Stimulated activated CD8-positive, alpha-beta memory T cell treated with anti-CD3 and anti-CD28 coated beads, Interleukin-15, amount 100 ng/mL, for 1 hour (primary cell): ENCODE results near the gene MOB3A.

Experiments used
- DNase-seq: peaks from one replicate; pipeline ENCODE4 v3.0.0-alpha.2; 2020; ENCODE audit warnings: low read depth

The MOB3A gene

DNA sequence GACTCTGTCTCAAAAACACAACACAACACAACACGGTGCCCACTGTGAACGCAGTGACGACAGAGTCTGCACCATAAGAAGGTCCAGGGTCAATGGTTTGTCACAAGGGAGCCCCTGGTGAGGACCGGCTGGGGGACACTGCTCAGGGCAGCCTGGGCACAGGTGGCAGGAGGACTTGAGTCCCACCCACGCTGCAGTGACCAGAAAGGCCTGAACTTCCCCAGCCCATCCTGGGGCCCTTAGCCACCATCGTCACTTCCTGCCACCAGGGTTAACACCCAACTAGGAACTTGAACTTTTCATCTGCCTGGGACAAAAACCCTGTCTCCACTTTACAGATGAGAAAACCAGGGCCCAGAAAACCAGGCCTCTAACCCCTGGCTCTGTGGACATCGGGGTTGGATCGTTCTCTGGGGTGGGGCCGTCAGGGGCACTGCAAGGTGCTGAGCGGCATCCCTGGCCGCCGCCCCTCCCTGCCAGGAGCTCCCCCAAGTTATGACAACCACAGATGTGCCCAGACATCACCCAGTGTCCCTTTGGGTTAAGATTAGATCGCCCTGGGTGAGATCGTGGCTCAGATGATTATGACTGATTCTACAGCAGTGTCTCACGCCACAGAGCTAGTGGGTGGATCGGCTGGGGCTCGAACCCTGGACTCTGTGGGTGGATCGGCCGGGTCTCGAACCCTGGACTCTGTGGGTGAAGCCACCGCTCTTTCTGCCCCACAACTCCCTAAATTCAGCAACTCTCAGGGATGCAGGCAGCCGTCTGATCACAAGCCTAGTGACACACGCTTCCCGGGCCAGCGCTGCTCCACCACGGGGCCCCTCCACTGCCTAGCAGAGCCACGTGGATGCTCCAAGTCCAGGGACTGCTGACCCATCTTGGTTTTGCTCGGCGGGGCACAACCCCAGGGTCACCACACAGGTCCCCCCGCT, 14.0 kb downstream of the MOB3A start:
- DNase-seq: no peak

DNA sequence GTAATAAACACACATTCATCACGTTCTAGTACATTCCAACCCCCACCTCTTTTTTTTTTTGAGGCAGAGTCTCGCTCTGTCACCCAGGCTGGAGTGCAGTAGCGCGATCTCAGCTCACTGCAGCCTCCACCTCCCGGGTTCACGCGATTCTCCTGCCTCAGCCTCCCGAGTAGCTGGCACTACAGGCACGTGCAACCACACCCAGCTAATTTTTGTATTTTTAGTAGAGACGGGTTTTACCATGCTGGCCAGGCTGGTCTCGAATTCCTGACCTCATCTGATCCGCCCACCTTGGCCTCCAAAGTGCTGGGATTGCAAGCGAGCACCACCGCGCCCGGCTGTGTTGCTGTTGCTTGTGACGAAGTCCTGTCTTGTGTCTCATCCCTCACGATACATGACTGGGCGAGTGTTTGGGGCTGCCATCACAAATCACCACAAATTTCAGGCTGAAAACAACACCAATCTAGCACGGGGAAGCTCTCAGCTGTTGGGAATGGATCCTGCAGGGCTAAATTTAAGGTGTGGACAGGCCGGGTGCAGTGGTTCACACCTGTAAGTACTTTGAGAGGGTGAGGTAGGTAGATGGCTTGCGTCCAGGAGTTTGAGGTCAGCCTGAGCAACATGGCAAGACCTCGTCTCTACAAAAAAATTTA, 15.7 kb downstream of the MOB3A start:
- DNase-seq: no peak

DNA sequence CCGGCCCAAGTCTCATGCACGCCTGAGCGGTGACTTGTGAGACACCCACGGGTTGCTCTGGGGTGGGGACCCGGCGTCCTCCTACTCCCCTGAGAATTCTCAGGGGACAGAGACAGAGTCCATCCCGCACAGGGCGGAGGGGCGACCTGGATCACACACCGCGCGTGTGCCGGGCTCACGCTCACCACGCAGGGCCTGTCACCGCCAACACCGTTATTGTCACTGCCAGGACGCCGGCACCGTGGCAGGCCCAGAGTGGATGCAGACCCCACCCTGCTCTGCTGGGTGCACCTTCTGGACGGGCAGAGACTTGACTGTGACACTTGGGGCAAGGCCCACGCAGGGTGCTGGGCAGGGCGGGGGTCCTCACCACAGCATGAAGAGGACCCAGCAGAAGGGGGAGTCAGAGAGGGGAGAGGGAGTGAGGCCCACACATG, 16.2 kb downstream of the MOB3A start:
- no peak for DNase-seq

DNA sequence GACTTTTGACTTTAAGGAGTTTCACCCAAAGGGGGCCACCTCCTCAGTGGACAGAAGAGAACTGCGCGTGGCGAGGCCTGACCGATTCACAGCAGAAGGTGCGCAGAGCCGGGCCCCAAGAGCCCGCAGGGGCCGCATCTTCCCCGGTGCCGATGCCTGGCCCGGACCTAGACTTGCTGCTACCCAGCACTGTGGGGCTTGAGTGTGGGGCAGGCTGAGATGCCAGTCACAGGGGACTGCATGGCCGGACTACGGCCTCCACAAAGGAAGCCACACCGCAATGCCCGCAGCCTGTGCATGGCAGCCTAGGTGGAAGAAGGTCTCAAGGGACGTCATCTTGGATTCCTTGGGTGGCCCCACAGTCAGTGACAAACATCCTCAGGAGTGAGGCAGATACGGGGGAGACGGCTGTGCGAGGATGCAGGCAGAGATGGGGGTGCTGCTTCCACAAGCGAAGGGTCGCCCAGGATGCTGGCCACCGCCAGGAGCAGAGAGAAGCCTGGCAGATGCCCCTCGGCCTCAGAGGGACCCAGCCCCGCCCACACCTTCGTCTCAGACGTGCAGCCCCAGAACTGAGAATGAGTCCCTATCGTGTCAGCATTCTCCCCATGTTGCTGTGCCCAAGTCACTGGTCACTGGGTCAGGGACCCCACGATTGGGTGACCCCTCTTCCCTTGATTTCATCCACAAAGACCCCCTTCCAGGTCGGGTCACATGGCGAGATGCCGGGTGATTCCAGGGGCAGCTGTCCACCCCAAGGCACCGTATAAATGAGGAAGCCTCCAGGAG, 16.9 kb downstream of the MOB3A start:
- DNase-seq: no peak

DNA sequence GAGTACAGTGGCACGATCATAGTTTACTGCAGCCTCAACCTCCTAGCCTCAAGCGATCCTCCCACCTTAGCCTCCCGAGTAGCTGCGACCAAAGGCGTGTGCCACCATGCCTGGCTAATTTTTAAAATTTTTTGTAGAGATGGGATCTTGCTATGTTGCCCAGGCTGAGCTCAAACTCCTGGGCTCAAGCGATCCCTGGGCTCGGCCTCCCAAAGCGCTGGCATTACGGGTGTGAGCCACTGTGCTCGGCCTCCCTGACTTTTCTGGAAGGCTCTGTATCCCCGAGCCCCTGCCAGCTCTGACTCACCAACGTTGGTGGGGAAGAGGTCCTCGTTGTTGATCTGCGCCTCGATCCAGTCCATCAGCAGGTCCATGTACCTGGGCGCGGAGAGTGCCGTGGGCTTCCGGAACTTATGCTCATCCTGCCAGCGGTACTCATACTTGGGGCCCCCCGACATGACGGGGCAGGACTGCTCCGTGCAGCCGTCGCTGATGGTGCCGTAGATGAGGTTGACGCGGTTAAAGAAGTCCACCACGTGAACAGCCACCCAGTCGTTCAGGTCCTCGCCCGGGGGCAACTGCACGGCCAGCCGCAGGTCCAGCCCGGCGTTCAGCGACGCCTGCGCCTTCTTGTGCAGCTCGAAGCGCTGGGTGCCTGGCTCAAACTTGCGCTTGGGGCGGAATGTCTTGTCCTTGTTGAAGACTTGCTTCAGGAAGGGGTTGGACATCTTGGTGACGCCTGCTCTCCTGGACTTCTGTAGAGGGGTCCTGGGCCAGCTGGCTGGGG, 18.1 kb downstream of the MOB3A start:
- no peak for DNase-seq

DNA sequence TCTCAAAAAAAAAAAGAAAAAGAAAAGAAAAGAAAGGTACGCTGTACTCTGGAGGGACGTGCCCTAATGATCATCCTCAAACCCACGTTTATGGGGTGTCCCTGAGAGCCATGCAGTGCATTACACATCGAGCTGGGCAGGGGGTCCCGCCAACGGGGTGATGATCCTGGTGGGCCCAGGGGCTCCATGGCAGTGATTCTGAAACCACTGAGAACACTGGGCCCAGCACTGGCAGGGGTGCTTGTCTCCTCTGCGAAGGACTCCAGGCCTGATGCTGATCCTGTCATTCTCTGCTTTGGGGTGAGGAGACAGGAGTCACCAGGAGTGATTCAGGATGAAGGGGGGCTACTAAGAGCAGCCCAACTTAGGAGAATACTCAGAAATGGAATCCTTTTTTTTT, 18.7 kb downstream of the MOB3A start:
- DNase-seq: no peak

DNA sequence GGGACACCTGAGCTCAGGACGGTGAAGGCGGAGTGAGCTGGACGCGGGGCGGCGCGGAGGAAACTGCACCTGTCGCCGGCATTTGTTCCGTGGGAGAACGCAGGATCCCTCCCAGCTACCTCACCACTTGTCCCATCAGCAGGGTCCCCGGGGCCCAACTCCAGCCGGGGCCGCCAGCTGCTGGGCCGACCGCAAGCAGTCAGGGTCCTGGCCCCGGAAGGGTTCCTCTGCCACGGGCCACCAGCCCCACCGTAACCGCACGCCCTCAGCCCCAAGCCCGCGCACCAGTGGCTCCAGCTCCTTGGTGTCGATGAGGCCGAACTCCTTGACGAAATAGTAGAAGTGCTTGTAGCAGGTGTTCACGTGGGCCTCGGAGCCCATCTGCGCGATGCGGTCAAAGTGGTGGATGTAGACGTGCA, 19.6 kb downstream of the MOB3A start:
- DNase-seq: no peak

DNA sequence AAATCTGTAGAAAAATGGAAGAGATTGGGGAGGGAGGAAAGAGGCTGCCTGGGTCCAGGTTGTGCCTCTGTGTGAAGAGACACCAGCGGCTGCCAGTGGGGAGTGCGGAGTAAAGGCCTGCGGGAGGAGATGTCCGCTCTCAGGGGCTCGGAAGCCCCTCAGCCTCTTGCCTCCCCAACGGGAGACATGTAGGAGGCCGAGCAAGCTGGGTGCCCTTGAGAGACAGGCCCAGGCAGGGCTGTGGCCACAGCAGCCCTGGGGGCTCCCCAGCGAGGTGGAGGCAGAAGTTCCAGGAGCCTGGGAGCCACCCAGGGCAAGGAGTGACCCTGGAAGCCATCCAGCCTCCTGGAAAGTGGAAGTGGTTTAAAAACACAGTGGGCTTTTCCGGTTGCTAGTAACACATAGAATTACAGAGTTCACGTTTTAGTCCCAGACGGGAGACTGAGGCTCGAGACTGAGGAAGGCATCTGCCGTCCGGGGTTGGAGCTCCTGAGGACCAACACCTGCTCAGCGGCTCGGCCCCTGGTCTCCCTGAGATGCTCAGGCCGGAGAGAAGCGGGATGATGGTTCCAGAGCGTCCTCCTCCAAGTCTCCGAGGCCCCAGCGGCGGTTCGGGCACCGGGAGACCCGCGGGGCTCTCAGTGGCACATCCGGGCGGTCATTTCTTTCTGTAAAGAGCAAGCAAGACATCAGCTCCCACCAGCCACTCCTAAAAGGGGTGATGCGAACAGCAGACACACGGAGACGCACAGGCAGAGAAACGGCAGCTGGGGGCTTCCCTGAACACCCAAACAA, 23.2 kb downstream of the MOB3A start:
- no peak for DNase-seq

DNA sequence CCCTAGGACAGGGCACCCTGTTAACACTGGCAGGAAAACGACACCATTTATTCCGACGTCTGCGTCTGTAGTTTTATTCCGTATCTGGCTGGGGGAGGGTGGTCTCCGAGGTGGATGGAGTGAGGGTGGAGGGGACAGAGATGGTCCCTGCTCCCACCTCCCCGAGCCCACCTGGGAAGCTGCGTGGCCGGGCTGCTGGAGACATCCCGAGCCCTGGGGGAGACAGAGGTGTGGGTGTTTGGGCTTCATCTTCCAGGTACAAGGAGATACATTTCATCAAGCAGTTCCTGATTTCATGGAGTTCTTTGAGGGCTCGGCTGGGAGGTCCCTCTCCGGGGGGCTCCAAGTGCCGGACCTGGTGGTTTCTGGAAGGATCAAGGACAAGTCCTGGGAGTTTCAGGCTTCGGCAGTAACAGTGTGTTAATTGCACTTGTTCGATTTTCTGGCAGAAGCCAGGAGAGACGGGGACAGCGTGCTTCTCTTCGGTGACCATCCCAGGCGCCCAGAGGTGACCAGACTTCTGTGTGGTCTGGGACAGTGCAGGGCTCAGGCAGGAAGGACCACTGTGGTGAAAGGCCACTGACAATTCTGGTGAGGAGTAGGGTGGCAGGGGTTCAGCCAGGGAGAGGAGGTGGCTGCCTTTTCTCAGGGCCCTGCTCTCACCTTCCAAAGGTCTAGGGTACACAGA, 25.0 kb downstream of the MOB3A start:
- no peak for DNase-seq

DNA sequence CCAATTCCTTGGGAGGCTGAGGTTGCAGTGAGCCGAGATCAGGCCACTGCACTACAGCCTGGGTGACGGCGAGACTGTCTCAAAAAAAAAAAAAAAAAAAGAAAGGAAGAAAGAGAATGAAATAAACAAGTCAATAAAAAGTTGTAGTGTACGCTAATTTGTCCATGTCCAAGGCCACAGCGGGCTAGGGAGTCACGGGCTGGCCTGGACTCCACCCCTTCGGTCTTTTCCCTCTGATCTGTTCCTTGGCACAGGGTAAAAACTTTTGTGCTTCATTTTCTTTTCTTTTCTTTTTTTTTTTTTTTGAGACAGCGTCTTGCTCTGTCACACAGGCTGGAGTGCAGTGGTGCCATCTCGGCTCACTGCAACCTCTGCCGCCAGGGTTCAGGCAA, 25.7 kb downstream of the MOB3A start:
- DNase-seq: no peak

DNA sequence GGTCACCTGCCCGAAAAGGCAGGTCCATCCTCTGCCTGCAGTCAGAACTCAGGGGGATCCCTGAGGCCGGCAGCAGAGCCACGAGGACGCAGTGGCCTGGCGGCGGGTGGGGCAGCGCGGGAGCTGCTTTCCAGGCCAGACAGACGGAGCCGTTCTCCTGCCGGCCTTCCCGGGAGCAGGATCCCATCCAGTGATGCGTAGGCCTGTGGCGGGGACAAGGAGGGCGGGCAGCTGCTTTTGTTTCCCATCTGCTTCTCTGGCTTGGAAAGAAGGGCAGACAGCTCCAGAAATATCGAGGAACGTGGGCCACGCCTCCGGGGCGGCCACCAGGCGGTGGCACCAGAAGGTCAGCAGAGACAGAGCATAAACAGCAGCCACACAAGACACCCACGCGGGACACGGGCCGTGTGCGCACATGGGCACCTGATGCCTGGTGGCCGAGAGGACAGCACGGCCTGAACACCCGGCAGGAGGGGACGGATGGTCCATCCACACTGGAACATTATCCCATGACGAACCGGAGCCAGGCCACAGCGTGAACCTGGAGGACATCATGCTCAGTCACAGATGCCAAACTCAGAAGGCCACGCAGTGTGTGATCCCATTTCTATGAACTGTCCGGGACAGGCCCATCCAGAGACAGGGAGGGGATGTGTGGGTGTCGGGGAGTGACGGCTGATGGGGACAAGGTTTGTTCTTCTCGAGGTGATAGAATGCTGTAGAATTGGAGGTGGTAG, 31.2 kb downstream of the MOB3A start:
- DNase-seq: no peak

DNA sequence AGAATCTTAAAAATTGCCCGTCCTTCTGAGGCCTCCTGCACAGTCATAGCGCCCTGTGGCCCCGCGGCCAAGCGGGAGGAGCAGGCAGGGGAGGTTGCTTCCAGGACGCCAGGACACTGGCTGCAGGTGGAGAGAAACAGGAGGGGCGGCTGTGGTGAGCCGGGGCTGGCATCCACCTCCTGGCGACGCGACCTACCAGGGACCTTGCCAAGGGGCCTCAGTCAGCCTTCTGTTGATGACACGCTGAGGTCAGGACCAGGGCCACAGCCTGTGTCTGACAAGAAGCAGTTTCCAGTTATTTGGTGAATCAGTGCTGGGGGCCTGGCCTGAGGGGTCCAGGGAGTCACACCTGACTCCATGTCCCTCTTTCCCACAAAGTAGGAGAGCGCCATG, 31.7 kb downstream of the MOB3A start:
- no peak for DNase-seq

DNA sequence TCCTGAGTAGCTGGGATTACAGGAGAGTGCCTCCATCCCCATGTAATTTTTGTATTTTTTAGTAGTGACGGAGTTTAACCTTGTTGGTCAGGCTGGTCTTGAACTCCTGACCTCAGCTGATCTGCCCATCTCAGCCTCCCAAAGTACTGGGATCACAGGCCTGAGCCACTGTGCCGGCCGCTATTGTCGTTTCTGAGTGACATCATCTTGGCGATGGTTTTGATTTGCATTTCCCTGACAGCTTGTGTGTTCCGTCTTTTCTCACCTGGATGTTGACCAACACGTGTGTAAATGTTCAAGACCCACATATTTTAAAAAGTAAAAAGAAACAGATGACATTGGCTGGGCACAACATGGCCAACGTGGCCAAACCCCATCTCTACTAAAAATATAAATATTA, 32.3 kb downstream of the MOB3A start:
- DNase-seq: no peak

DNA sequence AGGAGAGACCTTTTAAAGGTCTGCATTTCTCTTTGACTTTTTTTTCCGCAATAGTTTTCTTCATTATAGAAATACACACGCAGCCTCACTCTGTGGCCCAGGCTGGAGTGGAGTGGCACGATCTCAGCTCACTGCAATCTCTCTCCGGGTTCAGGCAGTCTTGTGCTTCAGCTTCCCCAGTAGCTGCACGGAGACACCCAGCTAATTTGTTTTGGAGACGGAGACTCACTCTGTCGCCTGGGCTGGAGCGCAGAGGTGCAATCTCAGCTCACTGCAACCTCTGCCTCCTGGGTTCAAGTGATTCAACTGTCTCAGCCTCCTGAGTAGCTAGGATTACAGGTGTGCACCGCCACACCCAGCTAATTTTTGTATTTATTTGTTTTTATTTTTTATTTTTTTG, 33.4 kb downstream of the MOB3A start:
- DNase-seq: no peak

DNA sequence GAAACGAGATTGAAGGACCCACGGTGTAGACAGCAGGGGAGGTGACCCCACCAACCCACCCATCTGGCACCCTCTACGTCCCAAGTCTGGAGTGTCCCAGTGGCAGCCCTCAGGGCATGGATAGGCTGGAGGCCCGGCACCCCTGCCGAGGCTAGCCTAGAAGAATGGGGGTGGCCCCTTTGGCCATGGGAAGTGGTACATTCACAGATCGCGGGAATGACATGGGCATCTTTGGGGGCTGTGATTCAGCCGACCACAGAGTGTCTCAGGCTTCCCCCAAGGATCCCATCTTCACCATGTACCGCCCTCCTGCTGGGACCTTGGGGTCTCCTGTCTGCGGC, 33.8 kb downstream of the MOB3A start:
- DNase-seq: no peak

DNA sequence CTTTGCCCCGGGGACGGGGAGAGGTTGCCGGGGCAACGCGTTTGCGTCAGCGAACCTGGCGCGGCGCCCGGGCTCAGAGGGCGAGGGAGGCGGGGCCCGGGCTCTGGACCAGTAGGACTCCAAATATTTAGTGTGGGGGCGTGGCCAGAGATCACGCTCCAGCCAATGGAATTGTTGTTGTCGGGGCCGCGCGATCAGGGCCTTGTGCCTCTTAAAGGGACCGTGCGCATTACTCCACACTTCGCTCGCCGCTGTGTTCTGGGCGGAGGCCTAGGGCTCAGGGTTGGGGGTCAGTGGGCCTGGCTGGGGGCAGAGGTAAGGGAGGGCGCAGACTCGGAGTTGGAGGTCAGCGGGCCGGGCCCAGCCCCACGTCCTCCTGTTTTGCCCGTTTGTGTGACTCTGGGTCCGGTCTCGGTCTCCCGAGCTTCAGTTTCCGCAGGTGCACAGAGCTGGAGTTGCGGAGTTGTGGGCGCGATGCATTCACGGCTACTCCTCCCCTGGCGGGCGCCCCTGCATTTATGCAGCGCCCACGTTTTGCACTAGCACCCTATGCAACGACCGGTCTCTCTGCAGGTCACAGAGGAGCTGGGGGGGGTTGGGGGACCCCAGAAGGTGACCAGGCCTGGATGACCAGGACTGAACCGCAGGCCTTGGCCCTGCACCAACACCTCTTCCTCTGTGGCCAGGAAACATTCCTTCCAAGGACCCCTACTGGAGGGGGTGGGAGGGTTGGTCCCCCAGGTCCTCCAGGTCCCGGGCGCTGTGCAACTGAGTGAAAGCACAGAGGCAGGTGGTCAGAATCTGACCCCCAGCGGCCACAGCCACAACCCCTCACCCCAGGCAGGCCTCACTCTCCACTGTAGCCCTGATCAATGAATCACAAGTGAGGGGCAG, 34.4 kb downstream of the MOB3A start:
- DNase-seq: peak; percentile 98

DNA sequence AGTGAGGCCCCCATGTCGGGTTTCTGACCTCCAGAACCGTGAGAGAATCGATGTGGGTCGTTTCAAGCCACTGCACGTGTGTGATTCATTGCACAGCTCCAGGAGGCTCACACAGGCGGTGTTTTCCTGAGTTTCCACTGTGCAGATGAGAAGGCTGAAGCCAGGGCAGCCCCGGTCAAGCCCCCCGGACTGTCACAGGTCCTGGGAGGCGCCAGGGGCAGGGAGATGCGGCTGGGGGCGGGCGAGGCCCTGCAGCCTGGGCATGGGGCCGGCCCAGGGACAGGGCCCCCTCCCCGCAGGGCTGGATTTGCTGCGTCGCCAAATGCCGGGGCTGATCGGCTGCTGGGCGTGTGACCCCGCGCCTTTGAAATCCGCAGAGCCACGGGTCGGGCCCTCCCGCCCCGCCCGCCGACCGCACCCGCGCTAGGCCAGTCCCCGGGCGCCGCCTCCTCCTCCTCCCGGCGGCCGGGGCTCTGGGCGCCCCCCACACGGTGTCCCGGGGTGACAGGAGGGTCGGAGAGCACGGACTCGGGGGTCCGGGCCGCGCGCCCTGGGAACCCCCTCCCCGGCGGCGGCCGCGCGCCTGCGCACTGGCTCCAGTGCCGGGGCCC, 35.1 kb downstream of the MOB3A start:
- DNase-seq: no peak

DNA sequence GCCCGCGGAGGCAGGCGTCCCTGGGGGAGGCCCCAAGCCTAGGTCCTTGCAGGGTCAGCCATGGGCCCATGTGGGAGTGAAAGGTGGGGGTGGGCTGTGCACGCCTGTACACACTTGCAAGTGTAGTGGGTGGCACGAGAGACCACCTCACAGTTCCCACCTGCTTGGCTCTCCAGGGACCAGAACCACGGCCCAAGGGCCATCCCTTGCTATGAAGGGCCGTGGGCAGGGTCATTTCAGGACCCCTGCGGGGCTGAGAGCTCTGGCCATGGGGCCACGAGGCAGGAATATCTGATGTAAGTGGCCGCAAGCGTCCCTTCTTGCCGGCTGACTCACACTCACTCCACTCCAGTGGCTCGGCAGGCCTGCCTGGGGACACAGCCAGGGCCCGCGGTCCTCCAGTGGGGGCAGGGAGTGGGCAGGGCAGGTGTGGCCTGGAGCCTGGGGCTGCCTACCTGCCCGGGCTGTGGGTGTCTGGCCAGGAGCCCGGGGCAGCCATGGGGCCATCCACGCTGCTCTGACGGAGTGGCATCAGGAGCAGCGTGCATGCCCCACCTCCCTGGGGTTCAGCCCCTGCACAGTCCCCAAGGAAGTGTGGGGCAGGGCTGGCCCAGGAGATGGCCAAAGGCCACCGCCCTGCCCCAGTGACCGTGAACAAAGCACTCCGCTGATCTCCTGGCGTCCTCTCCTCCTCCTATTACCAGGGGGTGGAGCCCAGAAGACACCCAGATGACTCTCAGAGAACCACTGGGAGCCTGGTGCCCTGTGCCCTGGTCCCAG, 36.5 kb downstream of the MOB3A start:
- no peak for DNase-seq
